ENCODE data around the gene LILRB5. TPM values are rescaled to one million over a fixed set of nuclear protein-coding genes. Genes with fewer than 3 reads are reported as not detected.

Gene LILRB5
- not detected in 2 replicates for total RNA-seq

DNA sequence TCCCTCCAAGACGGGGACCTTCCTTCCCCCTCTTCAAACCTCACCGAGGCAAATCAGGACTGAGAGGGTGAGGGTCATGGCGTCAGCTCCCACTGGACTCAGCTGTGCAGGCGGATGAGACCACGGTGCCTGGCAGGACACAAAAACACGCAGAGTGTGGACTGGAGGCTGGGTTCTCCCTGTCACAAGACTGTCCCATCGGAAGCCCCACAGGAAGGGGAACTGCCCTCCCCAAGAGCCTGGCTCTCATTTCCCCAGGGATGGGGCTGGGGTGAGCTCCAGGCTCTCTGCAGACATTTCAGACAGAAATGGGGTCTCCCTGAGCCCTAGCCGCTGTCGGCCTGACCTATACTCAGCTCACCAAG lies at the start of gene LILRB5:
Gene LILRB5, minus strand, starts transcription at position 158 of the 365 bp plus-strand sequence. Its CDS starts 80 bp downstream, at position 78.

DNA sequence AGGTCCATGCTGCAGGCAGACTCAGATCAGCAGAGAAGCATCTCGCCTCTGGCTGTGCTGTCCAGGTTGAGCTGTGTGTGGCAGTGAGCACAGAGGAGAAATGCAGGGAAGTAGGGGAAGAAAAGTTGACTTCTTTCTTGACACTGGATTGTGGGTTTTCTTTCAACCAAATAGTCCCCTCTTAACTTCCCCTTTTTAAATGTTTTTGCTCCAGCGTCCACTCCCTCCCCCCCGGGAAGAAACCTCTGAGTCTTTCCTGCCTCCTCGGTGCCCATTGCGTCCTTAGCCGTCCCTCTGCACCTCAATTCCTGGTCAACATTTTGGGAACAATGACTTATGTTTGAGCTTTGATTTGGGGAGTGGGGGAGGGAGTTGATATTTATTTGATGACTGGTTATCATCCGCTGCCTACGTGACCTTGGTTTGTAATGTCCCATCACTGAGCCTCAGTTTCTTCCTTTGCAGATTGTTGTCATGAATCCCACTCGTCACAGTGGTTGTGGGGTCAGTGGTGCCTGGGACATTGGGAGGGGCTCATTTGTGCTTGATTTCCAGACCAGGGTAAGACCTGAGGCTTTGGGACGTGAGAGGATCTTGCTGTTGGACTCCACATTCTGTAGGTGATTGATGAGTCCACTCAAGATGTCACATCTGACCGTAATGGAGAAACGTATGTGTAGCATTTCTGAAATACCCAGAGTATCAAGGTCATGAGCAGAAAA lies 24.1 kb upstream of the LILRB5 start, which contains the start of gene LILRB2:
Gene LILRB2, minus strand, starts transcription at position 104 of the 722 bp plus-strand sequence. CDS start 614 bp downstream, outside the sequence.

DNA sequence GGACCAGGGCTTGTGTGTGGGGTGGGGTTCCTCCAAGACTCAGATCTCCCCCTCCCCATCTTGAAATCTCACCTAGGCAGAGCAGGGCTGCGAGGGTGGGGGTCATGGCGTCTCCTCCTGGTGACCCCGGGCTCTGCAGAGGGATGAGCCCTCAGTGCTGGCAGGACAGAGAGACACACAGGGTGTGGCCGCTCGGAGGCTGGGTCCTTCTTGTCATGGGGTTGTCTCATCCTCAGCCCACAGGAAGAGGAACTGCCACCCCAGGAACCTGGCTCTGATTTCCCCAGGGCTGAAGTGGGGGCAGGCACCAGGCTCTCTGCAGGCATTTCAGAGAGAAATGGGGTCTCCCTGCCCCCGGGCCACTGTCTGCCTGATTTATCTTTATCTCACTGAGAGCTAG lies 14.4 kb downstream of the LILRB5 start, which contains the start of gene LILRA6:
Gene LILRA6, minus strand, starts transcription at position 145 of the 400 bp plus-strand sequence.

DNA sequence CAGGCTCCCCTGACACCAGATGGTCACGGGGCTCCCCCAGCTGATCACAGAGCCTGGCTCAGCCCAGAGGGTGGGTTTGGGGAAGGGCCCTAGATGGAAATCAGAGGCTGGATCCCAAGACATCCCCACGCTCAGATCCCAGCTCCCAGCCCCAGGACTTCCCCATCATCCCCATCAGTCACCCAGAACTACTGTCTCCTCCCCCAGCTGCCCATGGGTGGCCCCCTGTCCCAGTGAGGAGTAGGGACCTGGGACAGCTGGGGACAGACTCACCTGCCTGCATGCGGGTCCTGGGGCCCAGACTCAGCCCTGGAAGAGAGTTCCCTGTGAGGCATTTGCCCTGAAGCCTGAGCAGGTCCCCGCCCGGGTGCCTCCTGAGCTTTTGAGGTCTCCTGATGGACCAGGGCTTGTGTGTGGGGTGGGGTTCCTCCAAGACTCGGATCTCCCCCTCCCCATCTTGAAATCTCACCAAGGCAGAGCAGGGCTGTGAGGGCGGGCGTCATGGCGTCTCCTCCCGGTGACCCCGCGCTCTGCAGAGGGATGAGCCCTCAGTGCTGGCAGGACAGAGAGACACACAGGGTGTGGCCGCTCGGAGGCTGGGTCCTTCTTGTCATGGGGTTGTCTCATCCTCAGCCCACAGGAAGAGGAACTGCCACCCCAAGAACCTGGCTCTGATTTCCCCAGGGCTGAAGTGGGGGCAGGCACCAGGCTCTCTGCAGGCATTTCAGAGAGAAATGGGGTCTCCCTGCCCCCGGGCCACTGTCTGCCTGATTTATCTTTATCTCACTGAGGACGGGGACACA lies 34.4 kb downstream of the LILRB5 start, which contains the start of gene LILRB3:
Gene LILRB3, minus strand, starts transcription at position 534 of the 803 bp plus-strand sequence. Its CDS starts 31 bp downstream, at position 503.

Other genes with a start within 250 kb of the LILRB5 start
- gene VSTM1, start 193.4 kb downstream of the LILRB5 start, total RNA-seq: not detected in 2 replicates
- not detected in 2 replicates for gene TARM1, start 175.9 kb downstream of the LILRB5 start, total RNA-seq
- 0.07 and 1.0 TPM in 2 replicates for gene OSCAR, start 156.5 kb downstream of the LILRB5 start, total RNA-seq
- gene NDUFA3, start 154.4 kb downstream of the LILRB5 start, total RNA-seq: 7.9 and 16.9 TPM in 2 replicates
- 7.2 and 7.3 TPM in 2 replicates for gene TFPT, start 141.6 kb downstream of the LILRB5 start, total RNA-seq
- 35.2 and 46.6 TPM in 2 replicates for gene PRPF31, start 141.5 kb downstream of the LILRB5 start, total RNA-seq
- gene CNOT3, start 119.5 kb downstream of the LILRB5 start, total RNA-seq: 10.3 and 25.8 TPM in 2 replicates
- gene LENG1, start 97.6 kb downstream of the LILRB5 start, total RNA-seq: 4.6 and 9.9 TPM in 2 replicates
- 26.7 and 71.6 TPM in 2 replicates for gene TMC4, start 84.1 kb downstream of the LILRB5 start, total RNA-seq
- gene MBOAT7, start 67.7 kb downstream of the LILRB5 start, total RNA-seq: 13.3 and 37.7 TPM in 2 replicates
- 49.3 and 58.8 TPM in 2 replicates for gene TSEN34, start 66.0 kb downstream of the LILRB5 start, total RNA-seq
- gene RPS9, start 56.4 kb downstream of the LILRB5 start, total RNA-seq: 1,225 and 1,614 TPM in 2 replicates
- not detected in 2 replicates for gene LILRB3, start 34.3 kb downstream of the LILRB5 start, total RNA-seq
- gene LILRA6, start 14.5 kb downstream of the LILRB5 start, total RNA-seq: not detected in 2 replicates
- not detected in 2 replicates for gene LILRB2, start 23.8 kb upstream of the LILRB5 start, total RNA-seq
- not detected in 2 replicates for gene LILRA5, start 55.9 kb upstream of the LILRB5 start, total RNA-seq
- gene LILRA4, start 81.9 kb upstream of the LILRB5 start, total RNA-seq: not detected in 2 replicates
- not detected in 2 replicates for gene LAIR1, start 107.7 kb upstream of the LILRB5 start, total RNA-seq
- not detected in 2 replicates for gene TTYH1, start 158.2 kb upstream of the LILRB5 start, total RNA-seq
- gene LENG8, start 191.9 kb upstream of the LILRB5 start, total RNA-seq: 14.7 and 52.6 TPM in 2 replicates
- gene LENG9, start 206.5 kb upstream of the LILRB5 start, total RNA-seq: 11.4 and 13.7 TPM in 2 replicates
- 17.7 and 24.6 TPM in 2 replicates for gene CDC42EP5, start 216.0 kb upstream of the LILRB5 start, total RNA-seq
- not detected in 2 replicates for gene LAIR2, start 245.6 kb upstream of the LILRB5 start, total RNA-seq

All from nasal cavity respiratory epithelium epithelial cell of viscerocranial mucosa (primary cell).